SKM-1 treated with dmso at 0.1 percent for 144 hours (cell line): ENCODE measurements around the gene ARFGEF2.

ENCODE experiments used
- DNase-seq: peaks from one replicate; lab custom pipeline; 2025; ENCODE audit not compliant: unreplicated experiment; lab: John Stamatoyannopoulos, UW

ARFGEF2 gene

GRCh38 chr20:48898896-48899530 lies 22.5 kb upstream of the ARFGEF2 start:
- DNase-seq, result no peak

DNA sequence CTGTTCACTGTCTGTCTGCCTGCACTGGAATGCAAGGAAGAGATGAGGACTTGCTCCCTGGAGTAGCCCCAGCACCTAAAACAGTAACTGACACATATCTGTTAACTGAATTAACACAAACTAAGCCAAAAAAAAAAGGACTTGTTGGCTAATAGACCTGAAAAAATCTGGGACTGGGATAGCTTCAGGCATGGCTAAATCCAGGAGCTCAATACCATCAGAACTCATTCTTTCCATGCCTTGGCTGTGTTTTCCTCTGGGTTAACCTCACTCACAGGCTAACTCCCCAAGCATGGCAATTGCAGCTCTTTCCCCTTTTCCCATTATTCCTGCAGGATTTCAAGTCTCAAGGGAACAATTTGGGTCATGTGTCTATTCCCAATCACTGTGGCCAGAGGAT lies 21.6 kb upstream of the ARFGEF2 start:
- no peak for DNase-seq

DNA sequence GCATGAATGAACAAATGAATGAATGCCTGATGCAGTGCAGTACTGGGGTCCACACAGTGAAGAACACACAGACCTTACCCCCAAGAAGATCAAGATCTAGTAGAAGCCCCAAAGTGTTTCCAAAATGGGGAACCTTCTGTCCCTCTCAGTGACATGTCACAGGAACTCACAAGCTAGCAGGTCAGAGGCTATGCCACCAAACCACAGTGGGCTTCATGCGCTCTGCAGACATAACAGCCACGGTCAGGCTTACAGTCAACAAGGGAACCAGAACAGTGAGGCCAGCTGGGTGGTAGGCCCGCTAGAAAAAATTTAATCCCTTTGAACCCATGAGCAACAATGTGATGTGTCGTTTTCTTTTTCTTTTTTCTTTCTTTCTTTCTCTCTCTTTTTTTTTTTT lies 20.2 kb upstream of the ARFGEF2 start:
- DNase-seq, result peak; percentile 58

- no peak for DNase-seq
These were observed 17.8 kb upstream of the ARFGEF2 start for GRCh38 chr20:48903705-48904104.

DNA sequence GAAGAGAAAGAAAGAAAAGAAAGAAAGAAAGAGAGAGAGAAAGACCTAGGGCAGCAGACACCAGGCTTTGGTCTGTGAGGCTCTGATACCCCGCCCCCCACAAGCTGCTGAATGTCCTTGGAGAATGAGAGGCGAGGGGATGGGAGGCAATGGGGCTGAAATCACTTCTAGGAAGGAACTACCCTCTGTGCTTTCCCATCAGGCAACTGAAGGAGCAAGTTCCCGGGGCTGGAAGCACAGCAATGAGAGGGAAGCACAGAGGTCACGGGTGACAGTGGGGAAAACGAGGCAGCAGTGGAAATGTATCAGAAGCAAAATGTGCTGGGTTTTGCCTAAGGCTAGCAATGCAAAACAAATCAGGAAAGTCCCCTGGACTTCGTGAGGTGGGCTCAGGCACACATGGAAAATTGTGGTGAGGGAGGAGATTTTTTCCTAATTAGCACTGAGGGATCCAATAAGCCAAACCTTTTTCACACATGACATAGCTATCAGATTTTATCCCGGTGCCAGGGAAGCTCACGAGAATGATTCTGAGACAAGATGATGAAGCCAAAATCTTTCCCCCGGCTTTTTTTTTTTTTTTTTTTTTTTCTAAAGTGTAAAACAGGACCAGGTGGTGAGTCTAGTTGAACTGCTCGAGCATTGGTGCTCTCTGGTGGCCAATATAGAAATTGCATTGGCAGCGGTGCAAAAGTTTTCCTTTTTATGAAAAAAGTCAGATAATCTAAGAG lies 16.8 kb upstream of the ARFGEF2 start:
- DNase-seq, result peak; percentile 47

DNA sequence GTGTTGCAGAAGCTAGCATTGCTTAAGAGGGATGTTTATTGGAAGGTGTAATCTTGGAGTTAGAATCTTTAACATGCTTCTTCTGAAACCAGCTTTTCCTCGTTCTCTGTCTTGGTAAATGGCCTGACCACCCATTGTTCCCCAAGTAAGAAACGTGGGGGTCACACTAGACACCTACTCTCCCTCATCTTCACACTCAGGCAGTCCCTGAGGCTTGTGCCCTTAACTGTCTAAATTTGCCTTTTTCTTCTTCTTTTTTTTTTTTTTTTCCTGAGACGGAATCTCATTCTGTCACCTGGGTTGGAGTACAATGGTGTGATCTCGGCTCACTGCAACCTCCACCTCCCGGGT lies 16.2 kb upstream of the ARFGEF2 start:
- no peak for DNase-seq

GRCh38 chr20:48906221-48906877 lies 15.2 kb upstream of the ARFGEF2 start:
- no peak for DNase-seq

DNA sequence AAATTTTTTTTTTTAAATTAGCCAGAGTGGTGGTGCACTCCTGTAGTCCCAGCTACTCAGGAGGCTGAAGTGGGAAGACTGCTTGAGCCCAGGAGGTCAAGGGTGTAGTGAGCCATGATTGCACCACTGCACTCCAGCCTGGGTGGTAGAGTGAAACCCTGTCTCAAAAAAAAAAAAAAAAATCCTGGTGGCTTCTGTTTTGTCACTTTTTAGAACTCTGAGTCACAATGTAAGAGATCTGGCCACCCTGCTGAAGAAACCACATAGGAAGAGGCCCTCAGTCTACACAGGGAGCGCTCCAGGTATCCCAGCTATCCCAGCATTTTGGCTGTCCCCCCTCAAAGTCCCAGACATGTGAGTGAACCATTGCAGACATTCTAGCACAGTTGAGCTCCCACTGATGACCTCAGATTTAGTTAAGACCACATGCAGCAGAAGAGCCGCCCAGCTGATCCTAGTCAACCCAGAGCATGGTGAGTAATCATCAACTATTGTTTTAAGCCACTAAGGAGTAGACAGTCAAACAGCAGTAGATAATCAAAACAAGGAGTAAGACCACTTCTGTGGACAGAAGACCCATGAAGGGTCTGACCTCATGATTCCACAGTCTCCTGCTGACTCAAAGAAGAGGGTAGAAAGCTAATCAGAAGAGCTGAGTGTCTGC lies 12.7 kb upstream of the ARFGEF2 start:
- DNase-seq, result peak; percentile 55

GRCh38 chr20:48909910-48910309 lies 11.6 kb upstream of the ARFGEF2 start:
- DNase-seq, result no peak

- peak; percentile 98 for DNase-seq
These were observed 11.1 kb upstream of the ARFGEF2 start for GRCh38 chr20:48910347-48910781.

DNA sequence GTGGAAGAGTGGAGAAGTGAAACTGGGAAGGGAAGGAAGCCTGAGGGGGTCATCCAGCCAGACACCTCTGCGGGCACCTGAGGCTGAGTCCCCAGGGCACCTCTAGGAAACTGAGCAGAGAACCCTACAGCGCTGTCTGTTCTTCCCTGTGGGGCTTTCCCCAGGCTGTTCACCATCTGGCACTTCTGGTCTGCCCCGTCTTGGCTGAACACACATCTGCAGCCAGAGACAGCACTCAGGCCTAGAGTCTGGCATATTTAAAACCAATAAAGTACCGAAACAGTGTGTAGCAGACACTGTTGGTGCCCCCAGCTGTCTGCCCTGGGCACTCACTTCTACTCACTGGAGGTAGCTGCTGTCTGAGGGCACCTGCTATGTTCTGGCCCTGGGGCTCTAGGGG lies 9.4 kb upstream of the ARFGEF2 start:
- no peak for DNase-seq

DNA sequence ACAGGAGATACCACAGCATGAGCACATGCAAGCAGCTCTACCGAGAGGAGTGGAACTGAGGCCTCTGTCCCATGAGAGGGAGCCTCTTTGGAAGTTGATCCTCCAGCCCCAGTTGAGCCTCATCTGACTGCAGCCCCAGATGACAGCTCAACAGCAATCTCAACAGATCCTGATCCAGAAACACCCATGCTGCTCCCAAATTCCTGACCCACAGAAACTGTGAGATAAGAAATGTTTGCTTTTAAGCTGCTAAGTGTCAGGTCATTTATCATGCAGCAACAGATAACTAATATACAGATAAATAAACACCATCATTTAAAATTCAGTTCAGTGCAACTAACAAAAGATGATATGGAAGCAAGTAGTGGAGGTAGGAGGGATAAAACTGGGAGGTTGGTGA lies 4.8 kb upstream of the ARFGEF2 start:
- no peak for DNase-seq

DNA sequence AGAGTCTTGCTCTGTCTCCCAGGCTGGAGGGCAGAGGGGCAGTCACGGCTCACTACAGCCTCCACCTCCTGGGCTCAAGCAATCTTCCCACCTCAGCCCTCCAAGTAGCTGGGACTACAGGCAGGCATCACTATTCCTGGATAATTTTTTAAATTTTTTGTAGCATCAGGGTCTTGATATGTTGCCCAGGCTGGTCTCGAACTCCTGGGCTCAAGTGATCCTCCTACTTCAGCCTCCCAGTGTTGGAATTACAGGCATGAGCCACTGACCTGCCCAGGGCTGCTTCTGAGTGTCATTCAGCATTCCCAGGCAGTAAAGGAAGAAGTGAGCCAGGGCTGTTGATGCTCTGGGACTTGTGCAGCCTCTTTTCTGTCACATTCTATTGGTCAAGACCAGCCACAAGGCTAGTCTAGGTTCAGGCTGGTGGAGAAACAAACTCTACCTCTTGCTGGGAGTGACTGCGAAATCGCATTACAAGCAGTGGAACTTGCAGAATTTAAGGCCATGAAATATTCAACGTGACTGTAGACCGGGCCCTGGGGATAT lies 2.1 kb upstream of the ARFGEF2 start:
- no peak for DNase-seq

GRCh38 chr20:48919882-48920526 lies 1.5 kb upstream of the ARFGEF2 start:
- no peak for DNase-seq

- DNase-seq, result no peak
These were observed 864 bp upstream of the ARFGEF2 start for GRCh38 chr20:48920527-48921167.

GRCh38 chr20:48921883-48922820 lies 641 bp downstream of the ARFGEF2 start:
- DNase-seq, result peak; percentile 69

DNA sequence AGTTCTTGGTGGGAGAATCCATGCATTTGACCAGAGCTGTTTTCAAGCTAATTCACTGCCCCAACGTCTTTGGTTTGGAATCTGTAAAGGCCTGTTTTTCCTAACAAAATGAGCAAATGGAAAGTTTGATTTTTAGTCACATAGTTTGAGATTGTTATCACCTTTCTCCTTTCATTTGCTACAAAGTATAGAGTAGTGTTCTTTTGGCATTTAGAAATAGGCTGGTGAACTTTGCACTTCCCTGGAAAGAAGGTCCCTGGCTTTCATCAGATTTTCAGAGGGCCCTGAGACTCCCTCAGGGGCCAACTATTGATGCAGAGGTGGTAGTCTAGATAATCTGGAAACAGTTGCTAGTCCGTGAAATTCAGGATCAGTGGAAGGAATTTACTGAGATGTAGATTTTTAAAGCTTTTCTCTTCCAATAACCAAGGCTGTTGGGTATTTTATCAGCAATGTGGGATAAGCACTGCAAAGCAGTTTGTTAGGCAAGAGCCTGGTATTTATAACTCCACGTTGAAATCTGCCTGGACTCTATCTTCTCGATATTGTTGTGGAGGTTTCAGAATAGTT lies 1.7 kb downstream of the ARFGEF2 start:
- DNase-seq, result no peak

- no peak for DNase-seq
These were observed 3.2 kb downstream of the ARFGEF2 start for GRCh38 chr20:48924756-48925109.

- no peak for DNase-seq
These were observed 4.8 kb downstream of the ARFGEF2 start for GRCh38 chr20:48926267-48926666.
